ENCODE data around the gene HES4.
A peak's percentile ranks its signal among the peaks of the same experiment; 100 is the strongest.
"Not testable (repeated sequence)": the region's sequence is repeated elsewhere in the genome, so short reads cannot be mapped to it uniquely, and the experiment has no call there.

HES4 gene

DNA sequence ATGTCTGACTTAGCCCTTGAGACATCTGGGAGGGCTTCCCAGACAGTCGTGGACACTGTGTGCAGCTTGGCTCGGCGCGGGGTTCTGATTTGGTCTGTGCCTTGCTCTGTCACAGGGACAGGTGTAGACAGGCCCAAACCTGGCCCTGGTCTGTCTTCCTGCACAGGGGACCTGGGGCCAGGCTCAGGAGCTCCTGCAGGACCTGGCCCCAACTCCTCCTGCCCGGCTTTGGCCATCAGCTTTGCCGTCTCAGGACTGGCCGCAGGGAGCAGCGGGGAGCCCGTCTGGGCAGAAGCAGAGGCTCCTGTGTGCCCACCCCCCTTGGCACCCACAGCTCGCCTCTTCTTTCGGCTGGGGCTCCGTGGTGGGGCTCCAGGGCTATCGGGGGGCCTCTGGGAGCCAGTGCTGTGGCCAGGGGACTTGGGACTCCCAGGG lies 19.7 kb downstream of the HES4 start:
- TF ChIP-seq, protein P1, sequence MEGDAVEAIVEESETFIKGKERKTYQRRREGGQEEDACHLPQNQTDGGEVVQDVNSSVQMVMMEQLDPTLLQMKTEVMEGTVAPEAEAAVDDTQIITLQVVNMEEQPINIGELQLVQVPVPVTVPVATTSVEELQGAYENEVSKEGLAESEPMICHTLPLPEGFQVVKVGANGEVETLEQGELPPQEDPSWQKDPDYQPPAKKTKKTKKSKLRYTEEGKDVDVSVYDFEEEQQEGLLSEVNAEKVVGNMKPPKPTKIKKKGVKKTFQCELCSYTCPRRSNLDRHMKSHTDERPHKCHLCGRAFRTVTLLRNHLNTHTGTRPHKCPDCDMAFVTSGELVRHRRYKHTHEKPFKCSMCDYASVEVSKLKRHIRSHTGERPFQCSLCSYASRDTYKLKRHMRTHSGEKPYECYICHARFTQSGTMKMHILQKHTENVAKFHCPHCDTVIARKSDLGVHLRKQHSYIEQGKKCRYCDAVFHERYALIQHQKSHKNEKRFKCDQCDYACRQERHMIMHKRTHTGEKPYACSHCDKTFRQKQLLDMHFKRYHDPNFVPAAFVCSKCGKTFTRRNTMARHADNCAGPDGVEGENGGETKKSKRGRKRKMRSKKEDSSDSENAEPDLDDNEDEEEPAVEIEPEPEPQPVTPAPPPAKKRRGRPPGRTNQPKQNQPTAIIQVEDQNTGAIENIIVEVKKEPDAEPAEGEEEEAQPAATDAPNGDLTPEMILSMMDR (IDR thresholded peaks at IDR 0.05; ENCODE audit: poor library complexity, severe bottlenecking): no peak
- H3K4me1 ChIP-seq (ENCODE audit: insufficient read depth, poor library complexity, severe bottlenecking): no peaks in the 10 kb centered on the region
- ATAC-seq (ENCODE audit: low read depth): peak; percentile 4; the same call in 2 of the 3 replicates

DNA sequence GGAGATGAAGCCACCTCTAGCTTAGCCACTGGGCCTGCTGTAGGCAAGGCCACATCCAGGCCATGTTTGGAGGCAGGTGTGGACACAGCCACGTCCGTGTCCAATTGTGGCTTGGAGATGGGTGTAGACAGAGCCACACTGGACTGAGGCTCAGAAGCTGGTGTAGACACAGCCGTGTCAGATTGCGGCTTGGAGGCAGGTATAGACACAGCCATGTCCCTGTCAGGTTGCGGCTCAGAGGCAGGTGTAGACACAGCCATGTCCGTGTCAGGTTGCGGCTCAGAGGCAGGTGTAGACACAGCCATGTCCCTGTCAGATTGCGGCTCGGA lies 20.2 kb downstream of the HES4 start:
- Histone ChIP-seq H3K4me3 (ENCODE audit: severe bottlenecking) (no peak overlapping the region), H3K36me3 (ENCODE audit: low read depth) (no peaks in the 10 kb centered on the region), H3K4me1 (ENCODE audit: insufficient read depth, poor library complexity, severe bottlenecking) (no peaks in the 10 kb centered on the region), H3K9me3 (ENCODE audit: severe bottlenecking) (no peaks in the 10 kb centered on the region), H3K27me3 (ENCODE audit: insufficient read depth, poor library complexity, severe bottlenecking) (peaks cover 5% of the 10 kb centered on the region), H3K27ac (ENCODE audit: poor library complexity, severe bottlenecking) (no peak overlapping the region)
- ATAC-seq (ENCODE audit: low read depth) (no peak), DNase-seq (ENCODE audit: low spot score) (no peak)
- TF ChIP-seq, protein P1 (IDR thresholded peaks at IDR 0.05; ENCODE audit: poor library complexity, severe bottlenecking): no peak

More for the DNA sequence above, 19.7 kb downstream of the HES4 start:
- no peak for DNase-seq (ENCODE audit: low spot score)
- H3K27me3 ChIP-seq (ENCODE audit: insufficient read depth, poor library complexity, severe bottlenecking): peaks cover 5% of the 10 kb centered on the region
- H3K36me3 ChIP-seq (ENCODE audit: low read depth): no peaks in the 10 kb centered on the region
- H3K27ac ChIP-seq (ENCODE audit: poor library complexity, severe bottlenecking): no peak overlapping the region
- no peaks in the 10 kb centered on the region for H3K9me3 ChIP-seq (ENCODE audit: severe bottlenecking)
- no peak overlapping the region for H3K4me3 ChIP-seq (ENCODE audit: severe bottlenecking)

DNA sequence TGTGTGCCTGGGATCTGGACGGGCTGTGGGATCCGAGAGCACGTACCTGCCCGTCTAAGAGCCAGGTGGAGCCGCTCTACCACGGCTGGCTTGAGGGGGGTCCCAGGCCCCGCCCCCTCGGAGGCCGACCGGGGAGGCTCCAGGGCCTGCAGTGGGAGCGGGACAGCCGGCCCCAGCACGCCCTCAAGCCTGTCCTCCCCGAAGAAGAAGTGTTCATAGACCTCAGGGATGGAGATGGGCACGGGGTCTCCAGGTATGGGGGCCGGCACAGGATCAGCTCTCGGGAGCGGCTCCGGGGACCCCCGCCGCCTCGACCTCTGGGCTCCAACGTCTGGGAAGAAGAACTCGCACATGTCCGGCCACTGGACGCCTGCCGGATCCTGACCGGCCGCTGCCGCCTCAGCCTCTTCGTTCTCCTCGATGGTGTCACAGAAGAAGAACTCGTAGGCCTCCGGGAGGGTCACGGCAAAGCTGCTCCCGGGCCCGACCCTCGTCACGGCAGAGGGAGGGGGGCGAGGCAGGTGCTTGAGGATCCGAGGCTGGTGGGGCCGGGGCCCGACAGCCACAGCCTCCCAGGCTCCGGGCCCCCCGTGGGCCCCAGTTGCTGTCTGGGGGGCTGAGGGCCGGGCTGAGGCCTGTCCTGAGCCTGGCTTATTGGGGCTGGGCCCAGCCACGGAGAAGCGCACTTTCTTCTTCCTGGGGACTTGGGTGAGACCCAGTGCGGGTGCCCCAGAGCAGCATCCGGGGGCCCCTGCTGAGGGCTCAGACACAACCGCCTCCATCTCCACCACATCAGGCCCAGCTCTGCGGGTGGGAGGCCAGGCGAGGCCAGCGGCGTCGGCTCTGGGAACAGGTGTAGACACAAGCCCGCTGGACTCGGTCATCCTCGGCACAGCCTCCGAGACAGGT lies 20.8 kb downstream of the HES4 start:
- TF ChIP-seq, protein P1 (IDR thresholded peaks at IDR 0.05; ENCODE audit: poor library complexity, severe bottlenecking): no peak
- Histone ChIP-seq H3K27ac (ENCODE audit: poor library complexity, severe bottlenecking) (no peak overlapping the region), H3K4me1 (ENCODE audit: insufficient read depth, poor library complexity, severe bottlenecking) (no peaks in the 10 kb centered on the region), H3K27me3 (ENCODE audit: insufficient read depth, poor library complexity, severe bottlenecking) (peaks cover 5% of the 10 kb centered on the region), H3K4me3 (ENCODE audit: severe bottlenecking) (no peak overlapping the region), H3K36me3 (ENCODE audit: low read depth) (no peaks in the 10 kb centered on the region), H3K9me3 (ENCODE audit: severe bottlenecking) (no peaks in the 10 kb centered on the region)
- DNase-seq (ENCODE audit: low spot score): no peak
- no peak for ATAC-seq (ENCODE audit: low read depth)

DNA sequence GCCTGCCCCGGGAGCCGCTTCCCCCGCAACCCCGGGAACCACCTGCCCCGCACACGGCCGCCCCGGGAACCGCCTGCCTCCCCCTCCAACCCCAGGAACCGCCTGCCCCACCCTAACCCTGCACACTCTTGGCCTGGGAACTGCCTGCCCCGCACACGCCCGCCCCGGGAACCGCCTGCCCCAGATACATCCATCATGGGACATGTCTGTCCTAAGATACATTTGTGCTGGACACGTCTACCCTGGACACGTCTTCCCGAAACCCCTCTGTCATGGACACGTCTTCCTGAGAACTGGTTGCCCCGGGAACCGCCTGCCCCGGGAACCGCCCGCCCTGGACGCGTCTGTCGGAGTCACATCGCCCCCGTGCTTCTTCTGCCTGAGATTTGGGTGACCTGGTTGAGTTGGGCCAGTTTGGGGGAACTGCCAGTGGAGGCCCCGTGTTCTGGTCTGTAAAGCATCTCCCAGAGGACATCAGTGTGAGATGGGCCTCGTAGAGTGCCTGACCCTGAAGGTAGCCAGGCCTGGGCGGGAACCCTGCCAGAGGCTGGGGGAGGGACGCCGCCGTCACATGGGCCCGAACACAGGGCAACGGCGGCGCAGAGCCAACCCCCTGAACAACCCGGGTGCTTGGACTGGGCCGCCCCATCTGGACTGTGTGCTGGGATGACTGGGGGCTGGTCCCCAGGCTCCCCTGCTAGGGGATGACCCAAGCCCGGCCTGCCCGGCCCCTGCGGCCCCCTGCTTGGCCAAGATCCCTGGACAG lies 21.6 kb downstream of the HES4 start:
- DNase-seq (ENCODE audit: low spot score) (no peak), ATAC-seq (ENCODE audit: low read depth) (no peak)
- Histone ChIP-seq H3K27ac (ENCODE audit: poor library complexity, severe bottlenecking) (no peak overlapping the region), H3K9me3 (ENCODE audit: severe bottlenecking) (no peaks in the 10 kb centered on the region), H3K27me3 (ENCODE audit: insufficient read depth, poor library complexity, severe bottlenecking) (peaks cover under 1% of the 10 kb centered on the region), H3K36me3 (ENCODE audit: low read depth) (no peaks in the 10 kb centered on the region), H3K4me3 (ENCODE audit: severe bottlenecking) (no peak overlapping the region), H3K4me1 (ENCODE audit: insufficient read depth, poor library complexity, severe bottlenecking) (no peaks in the 10 kb centered on the region)
- TF ChIP-seq, protein P1 (IDR thresholded peaks at IDR 0.05; ENCODE audit: poor library complexity, severe bottlenecking): no peak

DNA sequence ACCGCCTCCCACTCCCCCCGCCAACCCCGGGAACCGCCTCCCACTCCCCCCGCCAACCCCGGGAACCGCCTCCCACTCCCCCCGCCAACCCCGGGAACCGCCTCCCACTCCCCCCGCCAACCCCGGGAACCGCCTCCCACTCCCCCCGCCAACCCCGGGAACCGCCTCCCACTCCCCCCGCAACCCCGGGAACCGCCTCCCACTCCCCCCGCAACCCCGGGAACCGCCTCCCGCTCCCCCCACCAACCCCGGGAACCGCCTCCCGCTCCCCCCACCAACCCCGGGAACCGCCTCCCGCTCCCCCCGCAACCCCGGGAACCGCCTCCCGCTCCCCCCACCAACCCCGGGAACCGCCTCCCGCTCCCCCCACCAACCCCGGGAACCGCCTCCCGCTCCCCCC lies 23.1 kb downstream of the HES4 start:
- H3K4me1 ChIP-seq (ENCODE audit: insufficient read depth, poor library complexity, severe bottlenecking): not testable (repeated sequence)

More for the DNA sequence above, 23.1 kb downstream of the HES4 start:
- not testable (repeated sequence) for H3K36me3 ChIP-seq (ENCODE audit: low read depth); H3K27me3 ChIP-seq (ENCODE audit: insufficient read depth, poor library complexity, severe bottlenecking); H3K4me3 ChIP-seq (ENCODE audit: severe bottlenecking); DNase-seq (ENCODE audit: low spot score); H3K27ac ChIP-seq (ENCODE audit: poor library complexity, severe bottlenecking); H3K9me3 ChIP-seq (ENCODE audit: severe bottlenecking); ATAC-seq (ENCODE audit: low read depth)
